ENCODE measurements around the gene IL18RAP.
A peak's percentile ranks its signal among the peaks of the same experiment; 100 is the strongest.

The IL18RAP gene

GRCh38 chr2:102428573-102428972 lies 5.6 kb downstream of the IL18RAP start:
- no peak for DNase-seq (ENCODE audit: low read depth)
- no peak for TF ChIP-seq CTCF (IDR thresholded peaks at IDR 0.05; ENCODE audit: low read length, missing control alignments)
- no peak overlapping the region for H3K4me3 ChIP-seq (replicated peaks; ENCODE audit: low read depth, low read length)

DNA sequence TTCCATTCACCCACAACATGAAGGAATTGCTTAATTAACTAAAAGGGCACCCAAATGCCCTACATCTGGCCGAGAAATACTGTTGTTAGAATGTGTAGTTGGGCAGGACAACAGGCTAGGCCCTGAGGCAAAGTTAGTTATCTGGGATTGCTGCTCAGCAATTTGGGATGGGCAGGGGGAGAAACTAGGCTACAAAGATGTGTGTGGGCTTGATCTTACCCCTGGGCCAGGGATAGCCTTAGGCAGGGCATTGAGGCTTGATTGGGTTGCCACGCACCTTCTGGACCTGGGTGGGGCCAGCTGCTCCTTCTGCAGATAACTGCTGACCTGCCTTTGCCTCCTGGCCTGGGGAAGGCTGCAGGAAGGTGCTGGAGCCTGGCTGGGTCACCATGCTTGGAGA lies 9.4 kb downstream of the IL18RAP start:
- DNase-seq (ENCODE audit: low read depth): no peak
- no peak overlapping the region for H3K4me3 ChIP-seq (replicated peaks; ENCODE audit: low read depth, low read length)
- no peak for TF ChIP-seq CTCF (IDR thresholded peaks at IDR 0.05; ENCODE audit: low read length, missing control alignments)

DNA sequence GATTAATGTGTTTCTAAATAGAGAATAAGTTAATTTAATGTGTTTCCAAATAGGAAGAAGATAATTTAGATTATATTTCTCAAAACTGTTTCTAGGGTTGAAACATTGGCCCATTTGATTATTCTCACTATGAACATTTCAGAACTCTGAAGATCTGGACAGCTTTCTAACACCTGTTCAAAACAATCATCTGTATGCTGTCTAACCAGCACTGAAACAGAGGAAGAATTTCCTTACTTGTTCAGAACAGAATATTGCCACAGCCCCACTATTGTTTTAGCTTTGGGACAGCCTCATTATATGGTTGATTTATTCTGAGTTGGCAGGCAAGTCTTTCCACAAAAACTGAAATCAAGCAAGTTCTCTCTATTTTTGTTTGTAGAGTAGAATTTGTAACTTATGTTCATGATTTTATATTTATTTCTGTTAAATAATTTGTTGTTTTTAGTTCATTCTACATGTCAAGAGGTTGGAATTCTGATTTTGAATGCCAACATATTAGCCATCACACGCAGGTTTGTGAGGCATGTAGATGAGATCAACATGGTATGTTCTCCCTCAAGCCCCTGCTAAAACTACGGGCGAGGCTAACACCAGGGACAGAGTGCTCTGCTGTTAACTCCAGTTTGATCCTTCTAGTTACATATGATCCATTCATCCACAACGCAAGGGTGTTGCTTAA lies 11.2 kb downstream of the IL18RAP start:
- TF ChIP-seq CTCF (IDR thresholded peaks at IDR 0.05; ENCODE audit: low read length, missing control alignments): no peak
- H3K4me3 ChIP-seq (replicated peaks; ENCODE audit: low read depth, low read length): no peak overlapping the region
- DNase-seq (ENCODE audit: low read depth): no peak

DNA sequence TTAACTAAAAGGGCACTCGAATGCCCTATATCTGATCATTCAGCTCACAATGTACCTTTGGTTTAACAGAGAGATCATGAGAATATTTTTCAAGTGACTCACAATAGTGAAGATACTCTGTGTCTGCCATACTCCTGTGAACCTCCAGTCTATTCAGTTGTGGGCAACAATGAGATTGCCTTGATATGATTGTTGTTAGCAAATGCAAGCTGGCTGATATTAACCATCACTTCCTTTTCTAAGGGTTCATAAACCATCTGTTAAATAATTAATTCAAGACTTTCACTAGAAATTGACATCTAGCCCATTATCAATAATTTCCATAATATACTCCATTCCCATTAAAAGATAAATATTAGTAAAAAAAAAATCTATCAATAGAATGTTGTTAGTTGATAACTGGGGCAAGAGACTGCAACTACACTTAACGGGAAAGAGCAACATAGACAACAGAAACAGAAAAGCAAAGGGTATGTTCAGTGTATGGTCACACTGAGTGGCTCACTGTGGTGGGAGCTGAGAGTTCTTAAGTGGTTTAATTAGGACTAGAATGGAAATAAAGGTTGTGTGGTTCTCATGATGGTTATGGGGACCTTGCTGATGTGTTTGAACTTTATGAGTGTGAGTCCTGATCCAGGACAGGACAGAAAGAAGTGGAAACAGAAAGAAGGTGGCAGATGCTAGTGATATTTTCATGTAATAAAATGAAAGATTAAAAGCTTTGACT lies 11.9 kb downstream of the IL18RAP start:
- TF ChIP-seq CTCF (IDR thresholded peaks at IDR 0.05; ENCODE audit: low read length, missing control alignments): no peak
- no peak overlapping the region for H3K4me3 ChIP-seq (replicated peaks; ENCODE audit: low read depth, low read length)
- DNase-seq (ENCODE audit: low read depth): no peak

GRCh38 chr2:102435741-102436140 lies 12.8 kb downstream of the IL18RAP start:
- H3K4me3 ChIP-seq (replicated peaks; ENCODE audit: low read depth, low read length): no peak overlapping the region
- DNase-seq (ENCODE audit: low read depth): no peak
- no peak for TF ChIP-seq CTCF (IDR thresholded peaks at IDR 0.05; ENCODE audit: low read length, missing control alignments)

GRCh38 chr2:102436323-102436722 lies 13.4 kb downstream of the IL18RAP start:
- TF ChIP-seq CTCF (IDR thresholded peaks at IDR 0.05; ENCODE audit: low read length, missing control alignments): no peak
- no peak overlapping the region for H3K4me3 ChIP-seq (replicated peaks; ENCODE audit: low read depth, low read length)
- DNase-seq (ENCODE audit: low read depth): peak; percentile 49

Data from fibroblast of pulmonary artery (primary cell).